ENCODE measurements around the gene SWSAP1. TPM values are rescaled to one million over a fixed set of nuclear protein-coding genes. Genes with fewer than 3 reads are reported as not detected.
A peak's percentile ranks its signal among the peaks of the same experiment; 100 is the strongest.

SWSAP1 gene
- total RNA-seq, 1 experiment from 2014 or later = 1.0 TPM

GRCh38 chr19:11355160-11356073, 19.0 kb upstream of the SWSAP1 start, which contains the start of gene PLPPR2:
PLPPR2 (plus strand) TSS chr19:11355432; CDS start chr19:11357674, 2,242 bp downstream.
- DNase-seq (ENCODE audit: low spot score) = peak; percentile 62

- DNase-seq (ENCODE audit: low spot score) = no peak
Observed at GRCh38 chr19:11356074-11356397, 18.4 kb upstream of the SWSAP1 start.

- DNase-seq (ENCODE audit: low spot score) = no peak
Observed at GRCh38 chr19:11356676-11357550, 17.6 kb upstream of the SWSAP1 start.

GRCh38 chr19:11359421-11359820, 15.0 kb upstream of the SWSAP1 start:
- no peak for DNase-seq (ENCODE audit: low spot score)

- DNase-seq (ENCODE audit: low spot score) = no peak
Observed at GRCh38 chr19:11361037-11361770, 13.3 kb upstream of the SWSAP1 start.

- no peak for DNase-seq (ENCODE audit: low spot score)
Observed at GRCh38 chr19:11361771-11362731, 12.4 kb upstream of the SWSAP1 start.

- no peak for DNase-seq (ENCODE audit: low spot score)
Observed at GRCh38 chr19:11363881-11364280, 10.6 kb upstream of the SWSAP1 start.

GRCh38 chr19:11364296-11364904, 10.1 kb upstream of the SWSAP1 start:
- no peak for DNase-seq (ENCODE audit: low spot score)

GRCh38 chr19:11364935-11365334, 9.5 kb upstream of the SWSAP1 start:
- no peak for DNase-seq (ENCODE audit: low spot score)

GRCh38 chr19:11365557-11366117, 8.8 kb upstream of the SWSAP1 start:
- no peak for DNase-seq (ENCODE audit: low spot score)

- no peak for DNase-seq (ENCODE audit: low spot score)
Observed at GRCh38 chr19:11367528-11367927, 6.9 kb upstream of the SWSAP1 start.

- no peak for DNase-seq (ENCODE audit: low spot score)
Observed at GRCh38 chr19:11370744-11371143, 3.7 kb upstream of the SWSAP1 start.

- no peak for DNase-seq (ENCODE audit: low spot score)
Observed at GRCh38 chr19:11373166-11373884, 1.1 kb upstream of the SWSAP1 start.

GRCh38 chr19:11373885-11374432, 507 bp upstream of the SWSAP1 start:
- DNase-seq (ENCODE audit: low spot score) = no peak

- DNase-seq (ENCODE audit: low spot score) = no peak
Observed at GRCh38 chr19:11375143-11375948, 880 bp downstream of the SWSAP1 start.

GRCh38 chr19:11377237-11377636, 2.8 kb downstream of the SWSAP1 start:
- DNase-seq (ENCODE audit: low spot score) = no peak

GRCh38 chr19:11377756-11378155, 3.3 kb downstream of the SWSAP1 start:
- DNase-seq (ENCODE audit: low spot score) = no peak

Data from H4 (cell line).